ENCODE measurements around the gene APBB1. TPM values are rescaled to one million over a fixed set of nuclear protein-coding genes. Genes with fewer than 3 reads are reported as not detected.

The APBB1 gene
- total RNA-seq, 4 donors from 2014 or later: 15.8 to 26.2 (median 17.2) TPM

DNA sequence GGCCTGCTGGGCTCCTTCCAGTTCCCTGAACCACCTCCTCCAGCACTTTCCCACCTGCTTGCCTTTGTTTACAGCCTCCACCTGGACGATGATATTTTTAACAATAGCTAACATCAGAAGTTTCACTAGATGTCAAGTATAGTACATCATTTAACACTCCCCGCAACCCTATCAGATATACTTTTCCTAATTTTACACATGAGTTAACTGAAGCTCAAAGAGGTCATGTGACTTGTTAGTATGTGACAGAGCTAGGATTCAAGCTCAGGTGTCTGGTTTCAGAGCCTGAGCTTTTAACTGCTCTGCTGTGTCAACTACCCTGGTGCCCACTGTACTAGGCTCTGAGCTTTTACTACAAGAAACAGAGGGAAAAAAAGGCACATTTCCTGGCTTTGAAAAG lies 36.2 kb upstream of the APBB1 start:
- no peak for TF ChIP-seq EP300 (IDR thresholded peaks at IDR 0.05)
- TF ChIP-seq POLR2A (IDR thresholded peaks at IDR 0.05): no peak
- TF ChIP-seq CTCF (IDR thresholded peaks at IDR 0.05): no peak
- no peak for TF ChIP-seq POLR2AphosphoS5 (IDR thresholded peaks at IDR 0.05)
- H3K4me3 ChIP-seq: no peak overlapping the region
- peaks cover 90% of the 10 kb centered on the region for H3K36me3 ChIP-seq
- no peaks in the 10 kb centered on the region for H3K4me1 ChIP-seq
- DNase-seq (ENCODE audit: low spot score in 2 of 2): no peak
- no peaks in the 10 kb centered on the region for H3K27me3 ChIP-seq
- H3K9me3 ChIP-seq: no peaks in the 10 kb centered on the region
- WGBS: 79% methylated on average over 2 of the region's 2 CpGs
- H3K27ac ChIP-seq: no peak overlapping the region

DNA sequence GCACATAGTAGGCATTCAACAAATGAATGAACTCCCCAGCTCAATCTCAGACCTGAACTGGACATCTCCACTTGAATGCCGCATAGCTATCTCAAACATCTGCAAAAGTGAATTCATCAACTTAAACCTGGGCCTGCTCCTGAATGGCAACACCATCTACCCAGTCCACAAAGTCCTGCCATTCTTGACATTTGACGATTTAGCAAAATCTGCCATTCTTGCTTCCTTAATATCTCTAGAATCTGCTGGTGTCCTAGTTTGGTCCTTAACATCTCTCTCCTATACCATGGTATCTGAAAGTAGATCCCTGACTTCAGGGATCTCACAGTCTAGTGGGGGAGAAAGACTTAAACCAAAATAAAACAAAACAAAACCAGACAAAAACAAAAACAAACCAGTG lies 34.3 kb upstream of the APBB1 start:
- Histone ChIP-seq H3K27ac (no peak overlapping the region), H3K36me3 (peaks cover 94% of the 10 kb centered on the region), H3K4me3 (no peak overlapping the region), H3K4me1 (no peaks in the 10 kb centered on the region), H3K27me3 (no peaks in the 10 kb centered on the region), H3K9me3 (no peaks in the 10 kb centered on the region)
- DNase-seq (ENCODE audit: low spot score in 2 of 2): no peak
- TF ChIP-seq CTCF (IDR thresholded peaks at IDR 0.05) (no peak), POLR2AphosphoS5 (IDR thresholded peaks at IDR 0.05) (no peak), POLR2A (IDR thresholded peaks at IDR 0.05) (no peak), EP300 (IDR thresholded peaks at IDR 0.05) (no peak)
- WGBS: 95% methylated on average over 2 of the region's 2 CpGs

DNA sequence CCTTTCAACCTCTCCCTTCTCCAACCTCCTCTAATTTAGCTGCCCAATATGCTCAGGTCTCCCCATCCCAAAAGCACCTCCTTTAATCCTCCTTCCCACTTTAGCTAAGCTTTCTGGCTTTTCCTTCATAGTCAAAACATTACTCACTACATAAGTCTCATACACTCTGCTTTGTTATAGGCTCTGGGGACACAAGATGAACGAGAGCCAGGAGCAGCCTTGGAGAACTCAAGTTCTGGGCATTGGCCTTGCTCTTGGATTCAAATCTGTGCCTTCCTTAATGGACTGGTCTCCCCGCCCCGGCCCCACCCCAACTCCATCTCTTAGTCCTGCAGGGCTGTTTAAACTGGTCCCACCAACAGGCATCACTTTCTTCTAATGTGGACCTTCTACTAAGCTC lies 33.3 kb upstream of the APBB1 start:
- Histone ChIP-seq H3K9me3 (no peaks in the 10 kb centered on the region), H3K4me3 (no peak overlapping the region), H3K4me1 (no peaks in the 10 kb centered on the region), H3K27me3 (no peaks in the 10 kb centered on the region), H3K36me3 (peaks cover 93% of the 10 kb centered on the region), H3K27ac (no peak overlapping the region)
- WGBS: 91% methylated on average over 3 of the region's 3 CpGs
- TF ChIP-seq POLR2AphosphoS5 (IDR thresholded peaks at IDR 0.05) (no peak), CTCF (IDR thresholded peaks at IDR 0.05) (no peak), EP300 (IDR thresholded peaks at IDR 0.05) (no peak), POLR2A (IDR thresholded peaks at IDR 0.05) (no peak)
- no peak for DNase-seq (ENCODE audit: low spot score in 2 of 2)

- Histone ChIP-seq H3K4me3 (no peak overlapping the region), H3K9me3 (no peaks in the 10 kb centered on the region), H3K36me3 (peaks cover 57% of the 10 kb centered on the region), H3K27me3 (no peaks in the 10 kb centered on the region), H3K4me1 (no peaks in the 10 kb centered on the region), H3K27ac (no peak overlapping the region)
- no peak for DNase-seq (ENCODE audit: low spot score in 2 of 2)
- WGBS: 84% methylated on average over 3 of the region's 3 CpGs
- TF ChIP-seq POLR2A (IDR thresholded peaks at IDR 0.05) (no peak), EP300 (IDR thresholded peaks at IDR 0.05) (no peak), CTCF (IDR thresholded peaks at IDR 0.05) (no peak), POLR2AphosphoS5 (IDR thresholded peaks at IDR 0.05) (no peak)
Measured at GRCh38 chr11:6448574-6448973, 29.7 kb upstream of the APBB1 start.

DNA sequence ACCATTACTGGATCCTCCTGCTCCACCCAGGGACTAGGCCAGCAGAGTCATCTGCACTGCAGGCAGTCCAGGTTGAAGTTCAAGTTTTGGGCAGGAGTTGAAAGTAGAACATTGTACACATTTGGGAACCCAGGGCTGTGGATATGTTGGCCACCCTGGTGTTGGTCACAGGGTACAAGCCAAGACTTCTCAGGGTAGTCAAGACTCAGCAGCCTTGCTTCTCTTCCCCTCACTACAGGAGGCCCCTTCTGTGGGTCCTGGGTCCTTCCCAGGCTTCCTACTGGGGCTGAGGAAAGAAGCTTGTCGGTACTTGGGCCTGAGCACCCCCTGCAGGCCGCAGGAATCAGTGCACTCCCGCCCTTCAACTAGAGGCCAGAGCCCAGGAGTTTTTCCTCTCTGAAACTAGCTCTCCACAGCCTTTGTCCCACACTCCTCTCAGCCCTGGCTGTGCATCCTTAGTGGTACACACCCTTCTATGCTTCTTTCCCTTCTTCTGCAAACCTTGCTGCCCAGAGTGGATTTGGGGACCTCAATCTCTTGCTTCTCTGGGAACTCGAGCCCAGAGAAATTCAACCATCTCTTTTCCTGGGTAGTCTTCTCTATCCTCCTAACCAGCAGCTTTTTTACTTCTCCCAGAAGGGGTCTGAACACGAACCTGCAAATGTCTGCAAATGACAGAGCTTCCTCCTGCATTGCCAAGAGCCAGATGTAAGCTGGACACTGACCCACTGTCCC lies 24.5 kb upstream of the APBB1 start:
- Histone ChIP-seq H3K27me3 (no peaks in the 10 kb centered on the region), H3K27ac (no peak overlapping the region), H3K36me3 (peaks cover 11% of the 10 kb centered on the region), H3K4me3 (no peak overlapping the region), H3K4me1 (no peaks in the 10 kb centered on the region), H3K9me3 (no peaks in the 10 kb centered on the region)
- DNase-seq (ENCODE audit: low spot score in 2 of 2): no peak
- TF ChIP-seq CTCF (IDR thresholded peaks at IDR 0.05) (peak; percentile 47 to 82), EP300 (IDR thresholded peaks at IDR 0.05) (no peak), POLR2AphosphoS5 (IDR thresholded peaks at IDR 0.05) (no peak)
- 32% methylated on average over 5 of the region's 5 CpGs for WGBS

All from suprapubic skin (tissue), 4 donors.